GM06990 (cell line): ENCODE data around the gene SYNDIG1.

Source experiments
- DNase-seq: peaks from one replicate; pipeline ENCODE4 v3.0.0-alpha.2; 2011; ENCODE audit not compliant: insufficient read length; ENCODE audit errors: extremely low read depth
- H3K27me3 ChIP-seq: replicated peaks from 2 replicates; pipeline ENCODE4 v1.6.0; 2011; ENCODE audit warnings: low read length; ENCODE audit not compliant: control insufficient read depth, insufficient read depth
- H3K36me3 ChIP-seq: 2 replicates; pipeline ENCODE4 v1.5.1; 2011; ENCODE audit warnings: low read length; ENCODE audit not compliant: control insufficient read depth, insufficient read depth
- H3K4me3 ChIP-seq: replicated peaks from 2 replicates; pipeline ENCODE4 v1.5.1; 2011; ENCODE audit warnings: low read depth, mild to moderate bottlenecking, control low read depth, low read length
- TF ChIP-seq, protein P1 (sequence below): IDR thresholded peaks from 2 replicates; pipeline ENCODE4 v1.5.1; 2011; ENCODE audit warnings: low read length, control low read depth, mild to moderate bottlenecking, inconsistent platforms; ENCODE audit not compliant: insufficient read depth, poor library complexity, severe bottlenecking

SYNDIG1 gene

DNA sequence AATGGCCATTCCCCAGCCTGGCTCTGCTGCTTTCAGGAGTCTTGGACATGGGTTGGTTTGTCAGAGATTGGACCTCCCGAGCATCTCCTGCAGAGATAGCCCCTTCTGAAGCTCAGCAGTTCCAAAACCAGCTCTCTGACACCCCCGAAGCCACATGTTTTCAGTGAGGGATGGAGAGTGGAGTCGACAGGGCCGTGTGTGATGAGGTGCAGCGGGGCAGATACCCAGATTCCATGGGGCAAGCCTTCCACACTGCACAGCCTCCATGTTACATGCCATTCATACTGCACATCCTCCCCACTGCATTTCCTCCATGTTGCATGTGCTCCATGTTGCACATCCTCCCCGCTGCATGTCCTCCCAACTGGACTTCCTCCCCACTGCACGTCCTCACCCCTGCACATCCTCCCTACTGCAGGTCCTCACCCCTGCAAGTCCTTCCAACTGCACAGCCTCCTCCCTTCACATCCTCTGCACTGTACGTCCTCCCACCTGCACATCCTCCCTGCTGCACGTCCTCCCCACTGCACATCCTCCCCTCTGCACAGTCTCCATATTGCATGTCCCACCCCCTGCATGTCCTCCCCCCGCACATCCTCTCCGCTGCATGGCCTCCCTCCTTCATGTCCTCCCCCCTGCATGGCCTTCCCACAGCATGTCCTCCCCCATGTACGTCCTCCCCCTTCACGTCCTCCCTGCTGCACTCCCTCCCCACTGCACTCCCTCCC lies 112.2 kb downstream of the SYNDIG1 start:
- no peaks in the 10 kb centered on the region for H3K36me3 ChIP-seq
- no peak for DNase-seq
- TF ChIP-seq, protein P1, sequence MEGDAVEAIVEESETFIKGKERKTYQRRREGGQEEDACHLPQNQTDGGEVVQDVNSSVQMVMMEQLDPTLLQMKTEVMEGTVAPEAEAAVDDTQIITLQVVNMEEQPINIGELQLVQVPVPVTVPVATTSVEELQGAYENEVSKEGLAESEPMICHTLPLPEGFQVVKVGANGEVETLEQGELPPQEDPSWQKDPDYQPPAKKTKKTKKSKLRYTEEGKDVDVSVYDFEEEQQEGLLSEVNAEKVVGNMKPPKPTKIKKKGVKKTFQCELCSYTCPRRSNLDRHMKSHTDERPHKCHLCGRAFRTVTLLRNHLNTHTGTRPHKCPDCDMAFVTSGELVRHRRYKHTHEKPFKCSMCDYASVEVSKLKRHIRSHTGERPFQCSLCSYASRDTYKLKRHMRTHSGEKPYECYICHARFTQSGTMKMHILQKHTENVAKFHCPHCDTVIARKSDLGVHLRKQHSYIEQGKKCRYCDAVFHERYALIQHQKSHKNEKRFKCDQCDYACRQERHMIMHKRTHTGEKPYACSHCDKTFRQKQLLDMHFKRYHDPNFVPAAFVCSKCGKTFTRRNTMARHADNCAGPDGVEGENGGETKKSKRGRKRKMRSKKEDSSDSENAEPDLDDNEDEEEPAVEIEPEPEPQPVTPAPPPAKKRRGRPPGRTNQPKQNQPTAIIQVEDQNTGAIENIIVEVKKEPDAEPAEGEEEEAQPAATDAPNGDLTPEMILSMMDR: no peak
- H3K4me3 ChIP-seq: no peak overlapping the region
- peaks cover 2% of the 10 kb centered on the region for H3K27me3 ChIP-seq

DNA sequence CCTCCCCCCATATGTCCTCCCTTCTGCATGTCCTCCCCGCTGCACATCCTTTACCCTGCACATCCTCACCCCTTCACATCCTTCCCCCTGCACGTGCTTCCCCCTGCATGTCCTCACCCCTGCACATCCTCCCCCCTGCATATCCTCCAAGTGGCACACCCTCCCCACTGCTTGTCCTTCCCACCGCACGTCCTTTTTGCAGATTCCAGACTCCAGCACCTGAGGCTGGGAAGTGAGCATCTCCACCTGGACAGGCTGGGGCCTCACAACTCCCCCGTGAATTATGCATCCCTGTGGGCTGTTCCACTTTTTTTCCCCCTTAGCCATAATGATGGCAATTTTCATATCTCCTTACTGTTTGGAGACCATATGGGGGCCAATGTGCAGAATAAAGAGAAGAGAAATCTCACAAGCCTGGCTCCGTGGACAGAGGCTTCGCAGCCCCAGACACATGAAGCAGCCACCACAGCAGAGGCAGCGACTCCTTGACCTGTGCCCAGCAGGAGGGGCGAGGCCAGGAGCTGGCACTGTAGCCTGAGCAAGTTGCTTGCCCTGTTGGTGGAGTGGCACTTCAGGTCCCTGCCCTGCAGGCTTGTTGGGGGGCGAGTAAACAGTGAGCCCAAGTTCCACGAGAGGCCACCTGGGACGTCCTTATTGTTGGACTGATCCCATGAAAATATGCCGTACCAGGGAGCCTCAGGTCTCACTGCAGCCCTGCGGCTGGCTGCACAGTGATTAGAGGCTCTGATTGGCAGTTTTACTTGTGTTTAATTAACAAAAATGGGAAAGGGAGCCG lies 113.1 kb downstream of the SYNDIG1 start:
- no peak for DNase-seq
- TF ChIP-seq, protein P1: no peak
- H3K27me3 ChIP-seq: peaks cover 2% of the 10 kb centered on the region

DNA sequence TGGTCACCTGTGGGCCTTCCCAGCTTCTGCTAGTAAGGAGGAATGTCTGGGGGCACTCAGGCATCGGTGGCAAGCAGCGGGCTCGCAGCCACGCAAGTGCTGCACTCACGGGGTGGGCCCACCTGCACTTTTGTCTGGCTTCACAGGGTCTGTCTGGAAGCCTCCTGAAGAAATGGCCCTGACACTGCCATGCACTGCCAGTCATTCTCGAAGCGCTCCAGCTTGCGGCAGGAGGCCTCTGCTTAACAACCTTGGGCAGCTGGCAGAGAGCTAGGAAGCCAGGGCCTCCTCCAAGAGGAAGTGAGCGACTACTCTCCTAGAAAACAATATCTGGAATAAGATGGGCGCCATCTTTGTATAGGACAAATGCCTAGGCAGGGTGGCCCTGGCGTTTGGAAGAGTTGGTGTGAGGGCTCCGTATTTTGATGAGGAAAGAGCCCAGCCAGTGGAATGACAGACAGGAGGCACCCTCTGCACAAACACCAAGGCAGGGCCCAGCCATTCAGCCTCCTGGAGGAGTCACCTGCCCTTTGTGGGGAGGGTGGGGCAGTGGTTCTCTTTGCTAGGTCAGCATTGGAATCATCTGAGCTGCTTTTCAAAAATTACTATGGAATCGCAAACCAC lies 113.9 kb downstream of the SYNDIG1 start:
- H3K27me3 ChIP-seq: peaks cover 2% of the 10 kb centered on the region
- TF ChIP-seq, protein P1: no peak
- H3K4me3 ChIP-seq: no peak overlapping the region
- H3K36me3 ChIP-seq: no peaks in the 10 kb centered on the region
- no peak for DNase-seq

More for the DNA sequence above, 113.1 kb downstream of the SYNDIG1 start:
- Histone ChIP-seq H3K36me3 (no peaks in the 10 kb centered on the region), H3K4me3 (no peak overlapping the region)

DNA sequence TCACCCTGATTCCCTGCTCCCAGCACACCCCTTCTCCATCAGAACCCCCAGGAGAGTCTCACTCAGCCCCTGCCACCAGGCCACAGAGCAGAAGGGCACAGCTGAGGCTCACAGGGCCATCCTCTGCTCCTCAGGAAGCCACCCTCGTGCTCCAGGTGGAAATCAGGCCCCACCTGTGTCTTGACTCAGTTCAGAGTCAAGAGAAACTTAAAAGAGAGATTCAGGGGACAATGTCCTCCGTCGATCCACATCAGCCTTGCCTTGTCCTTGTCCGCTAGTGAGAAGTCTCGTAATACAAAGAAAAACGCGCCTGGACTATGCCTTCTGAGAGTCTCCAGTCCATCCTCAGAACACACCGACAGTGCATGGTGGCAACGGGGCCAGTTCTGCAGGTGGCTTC lies 114.6 kb downstream of the SYNDIG1 start:
- Histone ChIP-seq H3K27me3 (peaks cover 2% of the 10 kb centered on the region), H3K4me3 (no peak overlapping the region), H3K36me3 (no peaks in the 10 kb centered on the region)
- no peak for DNase-seq
- TF ChIP-seq, protein P1: no peak

DNA sequence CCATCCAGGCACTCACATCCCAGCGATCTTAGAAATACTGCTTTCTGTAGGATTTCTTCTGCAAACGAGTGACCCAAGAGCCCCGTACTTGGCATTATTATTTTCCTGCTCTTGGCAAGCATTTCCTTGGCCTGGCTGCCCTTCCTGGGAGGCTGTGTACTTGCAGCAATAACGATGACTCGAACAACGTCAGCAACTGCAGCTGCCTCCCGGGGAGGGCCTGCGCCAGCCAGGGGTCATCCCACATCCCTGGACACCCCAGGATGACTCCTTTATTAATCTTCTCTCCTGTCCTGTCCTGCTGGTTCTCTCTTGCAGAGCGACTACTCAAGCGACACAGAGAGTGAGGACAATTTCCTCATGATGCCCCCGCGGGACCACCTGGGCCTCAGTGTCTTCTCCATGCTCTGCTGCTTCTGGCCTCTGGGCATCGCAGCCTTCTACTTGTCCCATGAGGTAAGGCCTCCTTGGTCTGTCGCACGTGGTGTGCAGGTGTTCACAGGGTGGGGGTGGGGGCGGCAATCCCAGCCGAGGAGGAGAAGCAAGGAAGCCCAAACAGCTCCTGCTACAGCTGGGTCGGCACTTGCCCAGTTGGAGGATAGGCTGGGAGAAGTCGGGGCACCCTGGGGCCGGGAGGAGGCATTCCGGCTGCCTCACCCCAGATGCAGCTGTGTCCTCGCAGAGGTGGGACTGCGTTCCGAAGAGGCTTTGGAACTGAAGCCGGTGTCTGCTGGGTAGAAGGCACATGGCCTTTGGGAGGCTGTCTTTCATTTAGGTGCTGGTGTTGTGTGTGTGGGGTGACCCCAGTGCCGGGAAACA lies 115.3 kb downstream of the SYNDIG1 start:
- Histone ChIP-seq H3K4me3 (no peak overlapping the region), H3K27me3 (peaks cover 2% of the 10 kb centered on the region), H3K36me3 (no peaks in the 10 kb centered on the region)
- TF ChIP-seq, protein P1: no peak
- no peak for DNase-seq
